GM21526 (cell line): ENCODE results near the gene CTDSPL.

Experiments used
- ATAC-seq: cut with Tn5 transposase; IDR thresholded peaks from one replicate; pipeline ENCODE4 v1.9.1; 2021; ENCODE audit warnings: moderate library complexity; ENCODE audit not compliant: unreplicated experiment, low FRiP score

CTDSPL gene

DNA sequence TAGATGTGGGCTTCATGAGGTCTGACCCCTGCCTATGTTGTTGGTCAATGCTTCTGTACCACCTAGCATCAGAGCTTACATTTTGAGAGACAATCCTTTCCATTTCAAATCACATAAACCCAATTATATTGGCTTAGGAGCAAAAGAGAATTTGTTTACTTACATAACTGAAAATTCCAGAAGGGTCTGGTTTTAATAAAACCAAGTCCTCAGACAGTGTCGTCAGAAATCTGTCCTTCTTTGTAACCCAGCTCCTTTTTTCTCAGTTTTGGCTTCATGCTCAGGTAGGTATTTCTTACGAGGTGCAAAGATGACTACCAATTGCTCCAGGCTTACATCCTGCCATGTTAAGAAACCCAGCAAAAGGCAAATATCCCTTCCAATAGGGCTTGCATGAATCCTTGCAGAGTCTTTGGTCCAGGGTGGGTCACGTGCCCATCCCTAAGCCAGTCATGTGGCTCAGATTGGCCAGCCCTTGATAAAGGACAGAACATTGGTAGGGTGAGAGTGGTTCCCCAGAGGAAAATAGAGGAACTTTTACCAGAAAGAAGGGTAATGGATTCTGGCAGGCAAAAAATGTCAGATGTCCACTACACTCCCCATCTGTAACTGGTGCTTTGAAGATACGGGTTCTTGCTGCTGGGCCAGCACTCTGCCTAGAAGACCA, 78.7 kb downstream of the CTDSPL start:
- ATAC-seq = no peak

DNA sequence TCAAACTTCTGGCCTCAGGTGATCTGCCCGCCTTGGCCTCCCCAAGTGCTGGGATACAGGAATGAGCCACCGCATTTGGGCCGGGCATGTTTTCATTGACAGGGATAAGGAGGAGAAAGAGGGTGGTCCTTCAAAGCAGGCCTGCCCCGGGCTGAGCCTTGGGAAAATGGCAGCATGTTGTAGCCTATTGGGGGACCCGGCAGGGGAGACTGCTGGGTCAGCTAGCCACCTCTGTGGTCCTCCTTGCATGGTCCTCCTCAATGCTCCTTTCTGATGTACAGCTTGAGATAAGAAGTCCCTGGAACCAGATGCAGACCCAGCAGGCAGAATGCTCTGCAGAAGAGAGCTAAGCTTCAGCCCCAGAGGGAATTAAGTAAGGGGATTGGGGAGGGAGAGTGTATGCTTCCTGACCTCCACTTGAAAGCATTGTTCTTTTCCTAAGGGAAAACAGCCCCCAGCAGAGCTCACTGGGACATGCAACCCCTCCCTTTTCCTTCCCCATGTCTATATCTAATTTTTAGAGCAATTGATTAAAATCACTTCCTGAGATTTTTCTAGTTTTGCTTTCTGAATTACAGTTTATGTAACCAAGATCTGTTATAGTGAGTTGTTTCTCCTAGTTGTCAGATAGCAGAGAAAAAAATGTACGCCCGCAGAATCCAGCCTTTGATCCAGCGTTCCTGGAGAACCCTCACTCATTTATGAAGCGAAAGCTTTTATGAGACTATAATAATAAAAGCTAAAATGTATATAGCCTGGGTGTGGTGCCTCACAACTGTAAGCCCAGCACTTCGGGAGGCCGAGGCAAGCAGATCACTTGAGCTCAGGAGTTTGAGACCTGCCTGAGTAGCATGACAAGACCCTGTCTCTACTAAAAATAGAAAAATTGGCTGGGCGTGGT, 80.2 kb downstream of the CTDSPL start:
- no peak for ATAC-seq

- no peak for ATAC-seq
These were observed 81.0 kb downstream of the CTDSPL start for GRCh38 chr3:37942646-37943045.

DNA sequence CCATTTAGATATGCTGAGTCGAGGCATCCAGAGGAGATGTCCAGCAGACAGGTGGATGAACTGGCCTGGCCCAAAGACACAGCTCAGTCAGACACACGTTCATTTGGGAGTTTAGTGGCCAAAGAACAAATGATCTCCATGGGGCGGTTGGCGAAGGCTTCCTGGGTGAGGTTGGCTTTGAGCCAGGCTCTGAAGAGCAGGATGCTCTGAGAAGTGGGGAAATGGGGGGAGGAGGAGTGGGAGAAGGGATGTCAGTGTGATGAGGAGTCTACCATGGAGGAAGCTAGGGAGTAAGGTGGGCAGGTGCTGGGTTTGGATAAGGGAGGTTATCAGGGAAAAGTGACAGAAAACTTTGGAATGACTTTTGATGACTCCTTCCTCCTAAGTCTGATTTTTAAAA, 81.4 kb downstream of the CTDSPL start:
- no peak for ATAC-seq

GRCh38 chr3:37943631-37944314, 82.1 kb downstream of the CTDSPL start:
- ATAC-seq = no peak

DNA sequence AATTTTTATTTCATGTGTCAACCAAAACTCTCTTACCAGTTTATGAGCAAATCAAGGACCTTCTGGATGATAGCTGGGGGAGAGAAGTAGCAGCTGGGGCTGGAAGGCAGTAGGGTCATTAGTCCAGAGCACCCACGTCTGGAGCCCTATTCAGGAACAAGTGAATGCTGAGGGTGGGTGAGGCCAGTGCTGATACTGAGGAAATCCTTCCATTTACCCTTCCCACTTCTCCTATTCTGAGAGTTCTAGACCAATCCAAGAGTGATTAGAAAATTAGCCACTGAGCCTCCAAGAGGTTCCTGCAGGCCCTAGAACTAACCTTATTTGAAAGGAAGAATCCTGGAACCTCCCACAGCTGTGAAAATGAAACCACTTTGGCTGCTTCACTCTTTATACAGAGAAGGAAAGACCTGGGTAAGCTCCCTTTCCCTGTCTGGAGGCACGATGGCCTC, 82.7 kb downstream of the CTDSPL start:
- ATAC-seq = no peak

GRCh38 chr3:37945156-37945806, 83.6 kb downstream of the CTDSPL start:
- no peak for ATAC-seq

GRCh38 chr3:37945807-37946530, 84.3 kb downstream of the CTDSPL start:
- no peak for ATAC-seq

- no peak for ATAC-seq
These were observed 84.8 kb downstream of the CTDSPL start for GRCh38 chr3:37946531-37946889.

GRCh38 chr3:37949866-37950265, 88.2 kb downstream of the CTDSPL start:
- no peak for ATAC-seq

DNA sequence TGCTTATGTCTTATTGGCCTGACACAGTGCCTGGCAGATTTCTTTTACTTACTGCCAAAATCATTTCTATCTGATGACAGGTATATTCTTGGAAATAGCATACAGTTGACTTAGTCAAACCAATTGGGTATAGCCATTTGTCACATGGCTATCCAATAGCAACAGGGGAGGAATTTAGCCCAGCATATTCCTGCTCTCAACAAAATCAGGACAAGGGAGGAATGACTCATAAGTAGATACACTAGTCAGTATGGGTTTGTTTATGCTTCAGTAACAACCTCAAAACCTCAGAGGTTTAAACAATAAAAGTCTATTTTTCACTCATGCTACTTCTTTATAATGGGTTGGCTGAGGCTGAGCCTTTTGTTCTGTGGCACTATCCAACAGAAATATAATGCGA, 90.9 kb downstream of the CTDSPL start:
- ATAC-seq = no peak

DNA sequence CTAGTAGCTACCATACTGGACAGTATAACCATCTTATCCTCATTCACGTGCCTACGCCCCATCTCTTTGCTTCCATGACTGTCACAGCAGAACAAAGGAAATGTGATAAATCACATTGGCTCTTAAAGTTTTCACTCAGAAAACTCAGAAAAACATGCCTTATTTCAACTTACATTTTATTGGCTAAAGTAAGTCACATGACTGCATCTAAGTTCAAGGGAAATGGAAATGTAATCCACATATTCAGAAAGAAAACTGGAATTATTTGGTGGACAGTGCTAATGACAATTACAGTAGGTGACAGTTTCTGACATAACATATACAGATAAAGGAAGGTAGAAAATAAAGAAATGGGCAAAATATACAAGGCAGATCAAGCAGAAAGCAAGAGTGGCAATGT, 91.5 kb downstream of the CTDSPL start:
- ATAC-seq = no peak

- ATAC-seq = no peak
These were observed 92.2 kb downstream of the CTDSPL start for GRCh38 chr3:37953707-37954394.

- no peak for ATAC-seq
These were observed 93.2 kb downstream of the CTDSPL start for GRCh38 chr3:37954881-37955280.

DNA sequence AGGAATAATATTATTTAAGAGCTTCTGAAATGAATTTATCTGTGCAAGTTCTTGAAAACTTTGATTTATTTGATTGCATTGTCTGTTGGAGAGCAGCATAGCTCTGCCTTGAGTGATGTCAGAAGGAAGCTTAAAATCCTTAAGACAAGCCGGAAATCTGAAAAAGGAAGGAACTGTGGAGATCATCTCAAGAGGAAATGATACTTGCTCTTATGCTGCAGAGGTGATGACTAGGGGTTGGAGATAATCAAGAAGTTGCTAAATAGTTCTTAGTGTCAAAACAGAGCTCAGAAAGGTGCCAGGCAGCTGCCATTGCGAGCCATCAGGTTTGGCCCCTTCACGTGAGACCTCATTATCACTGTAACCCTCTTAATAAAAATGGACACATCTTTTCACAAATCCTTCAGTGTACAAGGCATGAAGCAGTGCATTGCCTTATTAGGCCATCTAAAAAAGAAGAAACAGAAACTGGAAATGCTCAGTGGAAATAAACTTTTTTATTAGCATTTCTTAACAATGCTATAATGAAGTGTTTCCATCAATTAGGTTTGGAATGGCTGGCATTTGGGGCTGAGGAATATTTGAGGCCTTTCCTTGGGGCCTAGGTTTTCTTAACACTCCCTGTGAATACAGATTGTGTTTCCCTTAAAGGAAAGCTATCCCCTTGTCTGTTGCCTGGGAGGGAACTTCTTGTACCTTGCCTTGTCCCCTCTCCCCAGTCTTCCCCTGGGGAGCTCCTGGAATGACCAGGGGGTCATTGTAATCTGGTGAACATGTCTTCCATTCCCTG, 94.4 kb downstream of the CTDSPL start:
- ATAC-seq = no peak

DNA sequence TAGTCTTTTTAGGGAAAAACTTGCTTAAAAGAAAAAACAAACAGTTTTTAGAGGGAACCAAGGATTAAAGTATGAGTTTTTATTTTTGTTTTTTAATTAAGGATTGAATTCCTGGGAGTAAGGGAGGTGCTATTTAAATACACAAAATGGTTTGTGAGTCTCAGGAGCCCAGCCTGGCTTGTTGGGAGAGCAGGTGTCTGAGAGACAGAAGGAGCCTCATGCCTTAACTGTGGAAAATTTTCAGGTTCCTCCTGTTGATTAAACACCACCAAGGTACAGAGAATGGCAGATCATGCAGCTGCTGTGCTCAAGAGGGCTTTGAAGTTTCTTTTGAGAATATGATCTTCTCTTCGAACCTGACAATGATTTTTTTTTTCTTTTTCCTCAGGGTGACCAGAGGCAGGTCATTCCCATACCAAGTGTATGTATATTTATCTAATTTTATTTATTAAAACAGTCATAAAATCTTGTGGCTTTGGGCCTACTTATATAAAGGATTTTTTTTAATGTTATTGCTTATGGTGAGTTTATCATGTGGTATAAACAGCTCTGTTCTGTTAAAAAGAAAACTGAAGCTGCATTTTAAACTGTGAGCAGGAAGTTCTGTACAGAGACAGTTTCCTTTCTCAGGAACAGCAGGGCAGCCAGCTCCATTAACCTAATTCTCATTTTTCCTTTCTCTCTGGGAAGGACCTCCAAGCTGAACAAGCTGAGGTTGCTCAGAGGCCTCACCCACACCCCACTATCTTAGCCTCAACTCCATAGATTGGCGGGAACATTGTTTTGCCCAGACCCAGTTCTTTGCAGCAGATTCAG, 95.3 kb downstream of the CTDSPL start:
- ATAC-seq = no peak

- no peak for ATAC-seq
These were observed 95.9 kb downstream of the CTDSPL start for GRCh38 chr3:37957539-37957936.
